Astrocyte (in vitro differentiated cells and primary cell): ENCODE data around the gene C12orf57. TPM values are rescaled to one million over a fixed set of nuclear protein-coding genes. Genes with fewer than 3 reads are reported as not detected.

Source experiments
- DNase-seq: peaks from one replicate; pipeline ENCODE4 v3.0.0-alpha.2; 2010; ENCODE audit warnings: low read depth
- FAIRE-seq: peaks from 2 replicates; lab custom pipeline; 2011; peaks lifted over from hg19 to GRCh38; lab: Jason Lieb, UNC
- H2AFZ ChIP-seq: 2 replicates; pipeline ENCODE4 v1.6.0; 2012; ENCODE audit warnings: low read depth, low read length, inconsistent platforms
- H3K27ac ChIP-seq: 2 replicates; pipeline ENCODE4 v1.5.1; 2011; ENCODE audit warnings: low read depth, low read length, inconsistent platforms
- H3K27me3 ChIP-seq: 2 replicates; pipeline ENCODE4 v1.6.0; 2011; ENCODE audit warnings: low read length, inconsistent platforms; ENCODE audit not compliant: insufficient read depth
- H3K36me3 ChIP-seq: 2 replicates; pipeline ENCODE4 v1.5.1; 2011; ENCODE audit warnings: low read length, inconsistent platforms; ENCODE audit not compliant: insufficient read depth
- H3K4me1 ChIP-seq: 2 replicates; pipeline ENCODE4 v1.5.1; 2011; ENCODE audit warnings: low read length, inconsistent platforms; ENCODE audit not compliant: insufficient read depth
- H3K4me2 ChIP-seq: 2 replicates; pipeline ENCODE4 v1.6.0; 2012; ENCODE audit warnings: low read length, inconsistent platforms
- H3K4me3 ChIP-seq: 2 replicates; pipeline ENCODE4 v1.5.1; 2011; ENCODE audit warnings: low read depth, mild to moderate bottlenecking, low read length, inconsistent platforms; ENCODE audit not compliant: insufficient read depth
- H3K79me2 ChIP-seq: 2 replicates; pipeline ENCODE4 v1.6.0; 2012; ENCODE audit warnings: mild to moderate bottlenecking, low read length, inconsistent platforms; ENCODE audit not compliant: insufficient read depth
- H3K9ac ChIP-seq: 2 replicates; pipeline ENCODE4 v1.6.0; 2012; ENCODE audit warnings: mild to moderate bottlenecking, low read length, inconsistent platforms
- H3K9me3 ChIP-seq: 2 replicates; pipeline ENCODE4 v1.5.1; 2012; ENCODE audit warnings: low read depth, mild to moderate bottlenecking, low read length, inconsistent platforms; ENCODE audit not compliant: insufficient read depth
- H4K20me1 ChIP-seq: 2 replicates; pipeline ENCODE4 v1.6.0; 2012; ENCODE audit warnings: low read length, inconsistent platforms; ENCODE audit not compliant: insufficient read depth
- H3K27ac Mint-ChIP-seq: one replicate; pipeline ENCODE4 v1.8.0; 2021; ENCODE audit warnings: mild to moderate bottlenecking, mixed read lengths; ENCODE audit not compliant: unreplicated experiment
- H3K27me3 Mint-ChIP-seq: one replicate; pipeline ENCODE4 v1.8.0; 2021; ENCODE audit warnings: low read depth, mixed read lengths; ENCODE audit not compliant: unreplicated experiment
- H3K36me3 Mint-ChIP-seq: one replicate; pipeline ENCODE4 v1.8.0; 2021; ENCODE audit warnings: low read depth, mixed read lengths; ENCODE audit not compliant: unreplicated experiment
- H3K4me1 Mint-ChIP-seq: one replicate; pipeline ENCODE4 v1.8.0; 2021; ENCODE audit warnings: low read depth, mixed read lengths; ENCODE audit not compliant: unreplicated experiment
- H3K4me3 Mint-ChIP-seq: one replicate; pipeline ENCODE4 v1.8.0; 2021; ENCODE audit warnings: mild to moderate bottlenecking, moderate library complexity, mixed read lengths; ENCODE audit not compliant: unreplicated experiment
- H3K9me3 Mint-ChIP-seq: one replicate; pipeline ENCODE4 v1.8.0; 2021; ENCODE audit warnings: mild to moderate bottlenecking, mixed read lengths; ENCODE audit not compliant: unreplicated experiment
- CTCF ChIP-seq: IDR thresholded peaks from 2 replicates; pipeline ENCODE4 v1.5.1; 2011; ENCODE audit warnings: low read depth, mild to moderate bottlenecking, inconsistent platforms, low read length, moderate library complexity; ENCODE audit not compliant: insufficient read depth
- EZH2 ChIP-seq: IDR thresholded peaks from 2 replicates; pipeline ENCODE4 v1.6.1; 2012; ENCODE audit warnings: mild to moderate bottlenecking, low read length, inconsistent platforms; ENCODE audit not compliant: insufficient read depth
- total RNA-seq: library from RNA; stranded (reverse); gene quantifications from 2 replicates; pipeline ENCODE4 v1.2.1, GENCODE V29; 2021

The C12orf57 gene
- total RNA-seq, 1 donor from 2014 or later: 117 TPM

GRCh38 chr12:6932766-6933165 is 11.1 kb upstream of the C12orf57 start:
- Histone ChIP-seq H3K4me3 (no peak overlapping the region), H3K9me3 (no peaks in the 10 kb centered on the region), H3K27ac (no peak overlapping the region), H3K4me2 (no peak overlapping the region), H2AFZ (no peak overlapping the region), H3K9ac (peak overlapping the region; percentile 10), H3K36me3 (peaks cover 11% of the 10 kb centered on the region), H3K4me1 (peaks cover 40% of the 10 kb centered on the region), H3K79me2 (peaks cover 69% of the 10 kb centered on the region), H3K27me3 (no peaks in the 10 kb centered on the region), H4K20me1 (peaks cover 59% of the 10 kb centered on the region)
- no peak for FAIRE-seq
- Mint-ChIP-seq H3K36me3 (peaks cover 16% of the 10 kb centered on the region), H3K27ac (no peak overlapping the region), H3K9me3 (no peaks in the 10 kb centered on the region), H3K4me3 (peak overlapping the region; percentile 69), H3K27me3 (no peaks in the 10 kb centered on the region), H3K4me1 (peaks cover 41% of the 10 kb centered on the region)
- no peak for TF ChIP-seq EZH2
- no peak for TF ChIP-seq CTCF
- DNase-seq: no peak

DNA sequence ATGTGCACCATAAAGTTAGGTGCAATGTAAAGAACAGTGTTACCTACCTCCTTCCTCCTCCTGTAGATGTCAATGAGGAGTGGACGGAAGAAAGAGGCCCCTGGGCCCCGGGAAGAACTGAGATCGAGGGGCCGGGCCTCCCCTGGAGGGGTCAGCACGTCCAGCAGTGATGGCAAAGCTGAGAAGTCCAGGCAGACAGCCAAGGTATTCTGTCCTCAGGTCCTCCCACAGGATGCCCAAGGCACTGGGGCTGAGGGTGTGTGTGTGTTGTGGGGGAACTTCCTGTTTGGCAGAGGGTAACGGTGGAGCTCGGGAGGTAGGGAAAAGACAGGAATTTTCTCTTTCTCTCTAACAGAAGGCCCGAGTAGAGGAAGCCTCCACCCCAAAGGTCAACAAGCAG is 9.7 kb upstream of the C12orf57 start:
- peak overlapping the region; percentile 54 for H3K4me3 Mint-ChIP-seq
- peaks cover 41% of the 10 kb centered on the region for H3K4me1 Mint-ChIP-seq
- Histone ChIP-seq H3K4me2 (peak overlapping the region; percentile 37), H3K36me3 (peaks cover 16% of the 10 kb centered on the region), H3K4me1 (peaks cover 44% of the 10 kb centered on the region), H3K79me2 (peaks cover 65% of the 10 kb centered on the region), H3K4me3 (no peak overlapping the region), H3K9ac (peak overlapping the region; percentile 56), H3K9me3 (no peaks in the 10 kb centered on the region), H4K20me1 (peaks cover 58% of the 10 kb centered on the region), H3K27me3 (no peaks in the 10 kb centered on the region), H3K27ac (peak overlapping the region; percentile 3), H2AFZ (no peak overlapping the region)
- TF ChIP-seq EZH2 (no peak), CTCF (no peak)
- H3K27ac Mint-ChIP-seq: no peak overlapping the region
- DNase-seq: peak; percentile 52
- FAIRE-seq: no peak
- no peaks in the 10 kb centered on the region for H3K9me3 Mint-ChIP-seq
- peaks cover 18% of the 10 kb centered on the region for H3K36me3 Mint-ChIP-seq
- H3K27me3 Mint-ChIP-seq: no peaks in the 10 kb centered on the region

DNA sequence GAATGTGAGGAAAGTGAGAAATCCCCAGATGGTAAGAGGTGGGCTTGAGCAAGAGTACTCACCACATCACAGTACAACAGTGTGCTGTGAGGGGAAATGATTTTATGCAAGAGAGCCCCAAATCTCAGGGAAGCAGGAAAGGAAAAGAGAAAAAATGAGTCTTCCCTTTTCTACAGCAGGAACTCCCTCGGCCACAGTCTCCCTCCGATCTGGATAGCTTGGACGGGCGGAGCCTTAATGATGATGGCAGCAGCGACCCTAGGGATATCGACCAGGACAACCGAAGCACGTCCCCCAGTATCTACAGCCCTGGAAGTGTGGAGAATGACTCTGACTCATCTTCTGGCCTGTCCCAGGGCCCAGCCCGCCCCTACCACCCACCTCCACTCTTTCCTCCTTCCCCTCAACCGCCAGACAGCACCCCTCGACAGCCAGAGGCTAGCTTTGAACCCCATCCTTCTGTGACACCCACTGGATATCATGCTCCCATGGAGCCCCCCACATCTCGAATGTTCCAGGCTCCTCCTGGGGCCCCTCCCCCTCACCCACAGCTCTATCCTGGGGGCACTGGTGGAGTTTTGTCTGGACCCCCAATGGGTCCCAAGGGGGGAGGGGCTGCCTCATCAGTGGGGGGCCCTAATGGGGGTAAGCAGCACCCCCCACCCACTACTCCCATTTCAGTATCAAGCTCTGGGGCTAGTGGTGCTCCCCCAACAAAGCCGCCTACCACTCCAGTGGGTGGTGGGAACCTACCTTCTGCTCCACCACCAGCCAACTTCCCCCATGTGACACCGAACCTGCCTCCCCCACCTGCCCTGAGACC is 8.2 kb upstream of the C12orf57 start:
- peaks cover 33% of the 10 kb centered on the region for H3K4me1 ChIP-seq
- H3K9ac ChIP-seq: peak overlapping the region; percentile 20
- Mint-ChIP-seq H3K4me1 (peaks cover 33% of the 10 kb centered on the region), H3K9me3 (peaks cover 1% of the 10 kb centered on the region), H3K27me3 (no peaks in the 10 kb centered on the region), H3K4me3 (peak overlapping the region; percentile 18), H3K27ac (peak overlapping the region; percentile 88), H3K36me3 (peaks cover 19% of the 10 kb centered on the region)
- H3K27me3 ChIP-seq: no peaks in the 10 kb centered on the region
- peaks cover 46% of the 10 kb centered on the region for H4K20me1 ChIP-seq
- peaks cover 53% of the 10 kb centered on the region for H3K79me2 ChIP-seq
- no peak for DNase-seq
- TF ChIP-seq EZH2 (no peak), CTCF (no peak)
- no peak overlapping the region for H3K4me2 ChIP-seq
- H3K27ac ChIP-seq: no peak overlapping the region
- H3K36me3 ChIP-seq: peaks cover 18% of the 10 kb centered on the region
- H3K4me3 ChIP-seq: no peak overlapping the region
- no peak for FAIRE-seq
- H2AFZ ChIP-seq: no peak overlapping the region
- no peaks in the 10 kb centered on the region for H3K9me3 ChIP-seq
